Neural cell (in vitro differentiated cells): ENCODE data around the gene RDX. TPM values are rescaled to one million over a fixed set of nuclear protein-coding genes. Genes with fewer than 3 reads are reported as not detected.

ENCODE experiments used
- H2AFZ ChIP-seq: fragments of 200-600, 300-800 bp; sonication (generic), shearing (Covaris generic); 2 replicates; pipeline ENCODE4 v1.6.0; 2014; ENCODE audit warnings: low read depth, mild to moderate bottlenecking, antibody characterized with exemption, low read length, moderate library complexity
- H3F3A ChIP-seq: fragments of 200-600 bp; shearing (Covaris generic); 2 replicates; pipeline ENCODE4 v1.6.1; 2016; ENCODE audit warnings: mild to moderate bottlenecking, moderate library complexity, mixed read lengths, antibody characterized with exemption, low read length; ENCODE audit not compliant: insufficient read depth, poor library complexity, severe bottlenecking
- H3K27ac ChIP-seq: fragments of 200-600, 300-800 bp; sonication (generic), shearing (Covaris generic); 2 replicates; pipeline ENCODE4 v1.5.1; 2014; ENCODE audit warnings: mild to moderate bottlenecking, low read length, moderate library complexity
- H3K27me3 ChIP-seq: fragments of 300-800, 200-600 bp; sonication (generic), shearing (Covaris generic); 2 replicates; pipeline ENCODE4 v1.6.0; 2014; ENCODE audit warnings: mild to moderate bottlenecking, low read depth, low read length, moderate library complexity; ENCODE audit not compliant: insufficient read depth
- H3K36me3 ChIP-seq: fragments of 300-800, 200-600 bp; sonication (generic), shearing (Covaris generic); 2 replicates; pipeline ENCODE4 v1.5.1; 2014; ENCODE audit warnings: mild to moderate bottlenecking, antibody characterized with exemption, low read length, moderate library complexity; ENCODE audit not compliant: insufficient read depth
- H3K4me2 ChIP-seq: fragments of 300-800, 200-600 bp; sonication (generic), shearing (Covaris generic); 2 replicates; pipeline ENCODE4 v1.6.0; 2014; ENCODE audit warnings: mild to moderate bottlenecking, low read length
- H3K4me3 ChIP-seq: fragments of 300-800, 200-600 bp; sonication (generic), shearing (Covaris generic); 2 replicates; pipeline ENCODE4 v1.5.1; 2014; ENCODE audit warnings: mild to moderate bottlenecking, low read length, moderate library complexity
- H3K79me2 ChIP-seq: fragments of 200-600 bp; shearing (Covaris generic); replicated peaks from 2 replicates; pipeline ENCODE4 v1.6.0; 2014; ENCODE audit warnings: mild to moderate bottlenecking, low read length, moderate library complexity; ENCODE audit not compliant: insufficient read depth
- H3K9ac ChIP-seq: fragments of 300-800, 200-600 bp; sonication (generic), shearing (Covaris generic); 2 replicates; pipeline ENCODE4 v1.6.1; 2016; ENCODE audit warnings: mild to moderate bottlenecking, low read length, mixed read lengths
- H3K9me2 ChIP-seq: fragments of 200-600 bp; shearing (Covaris generic); 2 replicates; pipeline ENCODE4 v1.6.1; 2016; ENCODE audit warnings: mild to moderate bottlenecking, low read length, mixed read lengths; ENCODE audit not compliant: insufficient read depth
- H3K9me3 ChIP-seq: fragments of 200-600, 300-800 bp; sonication (generic), shearing (Covaris generic); 2 replicates; pipeline ENCODE4 v1.6.1; 2016; ENCODE audit warnings: mild to moderate bottlenecking, mixed run types, low read length, moderate library complexity, mixed read lengths
- H4K20me1 ChIP-seq: fragments of 200-600 bp; shearing (Covaris generic); 2 replicates; pipeline ENCODE4 v1.6.1; 2016; ENCODE audit warnings: mild to moderate bottlenecking, mixed run types; ENCODE audit not compliant: insufficient read depth
- CTCF ChIP-seq: fragments of 450-650 bp; IDR thresholded peaks from 2 replicates; pipeline ENCODE4 v1.5.1; 2014; ENCODE audit warnings: antibody characterized with exemption, mild to moderate bottlenecking, moderate library complexity; ENCODE audit not compliant: poor library complexity, severe bottlenecking
- EP300 ChIP-seq: fragments of 450-650 bp; conservative IDR thresholded peaks from 2 replicates; pipeline ENCODE4 v1.6.1; 2014; ENCODE audit warnings: antibody characterized with exemption, mild to moderate bottlenecking, moderate library complexity; ENCODE audit not compliant: poor library complexity, severe bottlenecking
- EZH2 ChIP-seq: fragments of 200-600, 300-800 bp; shearing (Covaris generic), sonication (generic); IDR thresholded peaks from 2 replicates; pipeline ENCODE4 v1.6.1; 2014; ENCODE audit warnings: antibody characterized with exemption, low read length, borderline replicate concordance, mild to moderate bottlenecking; ENCODE audit not compliant: insufficient read depth, poor library complexity, severe bottlenecking
- MXI1 ChIP-seq: fragments of 450-650 bp; conservative IDR thresholded peaks from 2 replicates; pipeline ENCODE4 v1.6.1; 2014; ENCODE audit warnings: antibody characterized with exemption, mild to moderate bottlenecking; ENCODE audit not compliant: poor library complexity, severe bottlenecking
- POLR2AphosphoS5 ChIP-seq: IDR thresholded peaks from 2 replicates; pipeline ENCODE4 v1.6.1; 2012
- RAD21 ChIP-seq: fragments of 450-650 bp; conservative IDR thresholded peaks from 2 replicates; pipeline ENCODE4 v1.6.1; 2014; ENCODE audit warnings: antibody characterized with exemption, mild to moderate bottlenecking, moderate library complexity
- REST ChIP-seq: IDR thresholded peaks from 2 replicates; pipeline ENCODE4 v1.6.1; 2012; ENCODE audit warnings: borderline replicate concordance
- SMC3 ChIP-seq: fragments of 450-650 bp; conservative IDR thresholded peaks from 2 replicates; pipeline ENCODE4 v1.6.1; 2014; ENCODE audit warnings: antibody characterized with exemption, mild to moderate bottlenecking, moderate library complexity; ENCODE audit not compliant: poor library complexity
- TAF1 ChIP-seq: IDR thresholded peaks from 2 replicates; pipeline ENCODE4 v1.6.1; 2012; ENCODE audit warnings: low read depth
- polyA plus RNA-seq: library from polyadenylated mRNA; depleted of rRNA; stranded (reverse); fragments of >200 nt; gene quantifications from 2 replicates; pipeline ENCODE4 v1.2.3, GENCODE V29; 2014

RDX gene
- polyA plus RNA-seq, 1 donor from 2014 or later = 39.0 TPM

GRCh38 chr11:110301577-110301976 is 5.2 kb upstream of the RDX start:
- no peaks in the 10 kb centered on the region for H3K36me3 ChIP-seq
- no peak overlapping the region for H3K27ac ChIP-seq
- no peak overlapping the region for H3K9ac ChIP-seq
- no peaks in the 10 kb centered on the region for H4K20me1 ChIP-seq
- H3F3A ChIP-seq = no peaks in the 10 kb centered on the region
- no peak overlapping the region for H3K4me3 ChIP-seq
- H3K9me3 ChIP-seq = no peaks in the 10 kb centered on the region
- no peak overlapping the region for H3K4me2 ChIP-seq
- H3K27me3 ChIP-seq = no peaks in the 10 kb centered on the region
- H3K79me2 ChIP-seq = no peaks in the 10 kb centered on the region
- no peak for TF ChIP-seq SMC3
- TF ChIP-seq TAF1 = no peak
- no peak for TF ChIP-seq RAD21
- TF ChIP-seq EZH2 = no peak
- TF ChIP-seq REST = no peak
- no peak for TF ChIP-seq CTCF
- TF ChIP-seq EP300 = no peak
- no peak for TF ChIP-seq MXI1
- no peak for TF ChIP-seq POLR2AphosphoS5
- H2AFZ ChIP-seq = no peak overlapping the region
- no peaks in the 10 kb centered on the region for H3K9me2 ChIP-seq

DNA sequence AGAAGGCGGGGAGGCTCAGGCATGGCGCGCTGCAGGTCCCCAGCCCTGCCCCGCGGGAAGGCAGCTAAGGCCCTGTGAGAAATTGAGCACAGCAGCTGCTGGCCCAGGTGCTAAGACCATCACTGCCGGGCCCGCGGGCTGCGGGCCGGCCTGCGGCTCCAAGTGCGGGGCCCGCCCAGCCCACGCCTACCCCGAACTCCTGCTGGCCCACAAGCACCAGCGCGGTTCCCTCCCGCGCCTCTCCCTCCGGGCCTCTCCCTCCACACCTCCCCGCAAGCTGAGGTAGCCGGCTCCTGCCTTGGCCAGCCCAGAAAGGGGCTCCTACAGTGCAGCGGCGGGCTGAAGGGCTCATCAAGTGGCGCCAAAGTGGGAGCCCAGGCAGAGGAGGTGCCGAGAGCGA is 4.6 kb upstream of the RDX start:
- no peaks in the 10 kb centered on the region for H3F3A ChIP-seq
- H4K20me1 ChIP-seq = no peaks in the 10 kb centered on the region
- no peak overlapping the region for H3K4me2 ChIP-seq
- no peak overlapping the region for H3K9ac ChIP-seq
- no peaks in the 10 kb centered on the region for H3K79me2 ChIP-seq
- H2AFZ ChIP-seq = no peak overlapping the region
- no peaks in the 10 kb centered on the region for H3K9me2 ChIP-seq
- H3K27me3 ChIP-seq = no peaks in the 10 kb centered on the region
- TF ChIP-seq REST (no peak), MXI1 (no peak), SMC3 (no peak), CTCF (no peak), EP300 (no peak)
- H3K9me3 ChIP-seq = no peaks in the 10 kb centered on the region
- H3K4me3 ChIP-seq = no peak overlapping the region
- no peaks in the 10 kb centered on the region for H3K36me3 ChIP-seq
- H3K27ac ChIP-seq = no peak overlapping the region
